Stimulated activated CD4-positive, alpha-beta T cell treated with anti-CD3 and anti-CD28 coated beads, Interleukin-1b, Interleukin-23, amount 100 ng/mL, for 24 hours (primary cell): ENCODE data around the gene FAM3D.
"Not testable (repeated sequence)": the region's sequence is repeated elsewhere in the genome, so short reads cannot be mapped to it uniquely, and the experiment has no call there.

Experiments
- DNase-seq, 4 experiments: peaks; one replicate each; pipeline ENCODE4 v3.0.0-alpha.2; 2020; ENCODE audit warnings: low read depth in 4 of 4, low spot score in 1 of 4

The FAM3D gene

DNA sequence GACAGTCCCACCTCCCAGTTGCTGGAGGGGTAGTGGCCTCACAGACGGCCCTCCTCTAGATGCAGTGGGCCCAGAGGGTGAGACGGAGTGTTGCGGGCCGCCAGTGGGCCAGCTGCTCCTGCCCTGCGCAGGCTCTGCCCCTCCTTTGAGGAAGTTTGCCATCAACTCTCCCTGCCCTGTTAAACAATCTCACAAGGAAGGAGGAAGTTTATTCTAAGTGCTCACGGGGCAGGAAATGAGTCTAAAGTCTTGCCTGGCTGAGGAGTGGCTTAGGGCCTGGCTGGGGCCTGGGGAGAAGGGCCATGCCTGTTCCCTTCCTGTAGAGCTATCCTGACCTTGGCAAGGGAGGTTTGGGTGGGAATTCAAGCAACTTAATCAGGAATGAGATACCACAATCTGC, at the start of gene FAM3D:
TSS of gene FAM3D (minus strand) at position 92 of the 400 bp plus-strand sequence. CDS start 11,211 bp downstream, outside the sequence.
- DNase-seq, result no peak

DNA sequence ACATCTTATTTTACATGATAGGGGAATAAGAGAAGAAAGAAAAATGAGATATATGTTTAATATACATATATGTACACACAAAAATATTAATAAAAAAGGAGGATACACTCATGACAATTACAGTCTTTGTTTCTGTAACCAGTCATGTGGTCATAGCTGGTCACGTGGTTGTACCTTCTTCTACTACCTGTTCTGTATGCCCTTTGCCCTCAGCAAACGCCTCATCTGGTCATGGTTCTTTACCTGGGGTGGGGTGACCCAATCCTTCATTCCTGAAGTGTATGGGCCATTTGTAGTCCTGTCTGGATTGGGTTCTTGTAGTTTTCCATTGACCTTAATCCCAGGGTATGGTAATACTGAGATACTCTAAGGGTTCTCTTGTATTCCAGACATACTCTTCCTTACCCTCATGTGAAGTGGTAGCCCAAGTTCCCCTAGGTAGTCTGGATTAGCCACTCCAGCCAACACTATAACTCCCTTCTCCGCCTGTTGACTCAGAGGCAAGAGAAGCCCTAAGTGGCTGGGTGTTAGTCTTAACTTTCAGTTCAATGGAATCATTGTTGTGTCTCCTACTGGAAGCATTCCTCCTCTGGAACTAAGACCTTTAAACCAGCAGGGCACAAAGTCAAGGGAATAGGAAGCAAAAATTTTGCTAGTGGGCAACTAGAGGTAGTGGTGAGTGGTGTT, 47.3 kb upstream of the FAM3D start:
- DNase-seq, result no peak

DNA sequence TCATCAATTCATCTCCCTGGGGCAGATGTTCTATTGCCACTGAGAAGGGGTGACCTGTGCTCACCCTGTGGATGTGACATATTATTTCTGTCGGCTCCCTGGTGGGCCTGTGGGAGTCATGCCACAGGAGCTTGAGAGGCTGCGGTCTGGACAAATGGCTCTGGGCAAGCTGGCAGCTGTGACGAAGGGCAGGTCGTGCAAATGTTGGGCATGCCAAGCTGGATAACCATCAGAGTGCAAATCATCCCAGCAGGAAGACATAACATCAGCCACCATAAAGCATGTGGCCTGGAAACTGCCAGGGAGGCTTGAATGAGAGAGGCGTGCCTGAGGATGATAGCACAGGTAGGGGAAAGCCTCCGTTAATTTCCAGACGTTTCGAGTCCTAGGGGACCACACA, 45.3 kb upstream of the FAM3D start:
- DNase-seq, result no peak

DNA sequence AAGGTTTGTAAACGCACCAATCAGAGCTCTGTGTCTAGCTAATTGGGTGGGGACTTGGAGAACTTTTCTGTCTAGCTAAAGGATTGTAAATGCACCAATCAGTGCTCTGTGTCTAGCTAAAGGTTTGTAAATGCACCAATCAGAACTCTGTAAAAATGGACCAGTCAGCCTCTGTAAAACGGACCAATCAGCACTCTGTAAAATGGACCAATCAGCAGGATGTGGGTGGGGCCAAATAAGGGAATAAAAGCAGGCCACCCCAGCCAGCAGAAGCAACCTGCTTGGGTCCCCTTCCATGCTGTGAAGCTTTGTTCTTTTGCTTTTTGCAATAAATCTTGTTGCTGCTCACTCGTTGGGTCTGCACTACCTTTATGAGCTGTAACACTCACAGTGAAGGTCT, 42.4 kb upstream of the FAM3D start:
- not testable (repeated sequence) for DNase-seq

DNA sequence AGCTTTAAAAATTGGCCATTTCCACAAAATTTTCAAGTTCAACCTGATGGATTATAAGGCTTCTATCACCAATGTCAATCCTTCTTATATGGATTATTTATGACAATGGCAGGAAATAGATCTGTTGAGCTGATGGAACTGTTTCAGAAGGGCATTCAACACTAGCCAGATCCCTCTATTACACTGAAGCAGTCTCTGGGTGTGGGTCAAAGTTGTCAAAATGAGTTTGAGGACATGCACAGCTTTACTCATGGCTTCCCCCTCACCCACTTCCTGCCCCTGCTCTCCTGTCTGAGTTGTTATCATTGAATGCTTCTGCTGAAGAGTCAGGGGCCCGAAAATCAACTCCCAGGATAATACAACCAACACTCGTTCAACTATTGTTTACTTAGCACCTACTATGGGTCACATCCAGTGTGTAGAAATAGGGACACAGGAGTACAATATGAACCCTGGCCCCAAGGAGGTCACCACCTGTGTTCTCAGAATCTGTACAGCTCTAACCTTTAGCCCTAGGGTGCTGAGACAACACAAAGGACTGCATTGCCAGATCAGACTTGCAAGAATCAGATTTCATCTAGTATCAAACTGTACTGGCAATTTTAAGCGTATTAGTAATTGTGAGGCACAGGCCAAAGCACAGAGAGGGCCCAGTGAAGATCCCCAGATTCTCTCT, 41.7 kb upstream of the FAM3D start:
- DNase-seq, result no peak

GRCh38 chr3:58707390-58707930, 40.9 kb upstream of the FAM3D start:
- no peak for DNase-seq

DNA sequence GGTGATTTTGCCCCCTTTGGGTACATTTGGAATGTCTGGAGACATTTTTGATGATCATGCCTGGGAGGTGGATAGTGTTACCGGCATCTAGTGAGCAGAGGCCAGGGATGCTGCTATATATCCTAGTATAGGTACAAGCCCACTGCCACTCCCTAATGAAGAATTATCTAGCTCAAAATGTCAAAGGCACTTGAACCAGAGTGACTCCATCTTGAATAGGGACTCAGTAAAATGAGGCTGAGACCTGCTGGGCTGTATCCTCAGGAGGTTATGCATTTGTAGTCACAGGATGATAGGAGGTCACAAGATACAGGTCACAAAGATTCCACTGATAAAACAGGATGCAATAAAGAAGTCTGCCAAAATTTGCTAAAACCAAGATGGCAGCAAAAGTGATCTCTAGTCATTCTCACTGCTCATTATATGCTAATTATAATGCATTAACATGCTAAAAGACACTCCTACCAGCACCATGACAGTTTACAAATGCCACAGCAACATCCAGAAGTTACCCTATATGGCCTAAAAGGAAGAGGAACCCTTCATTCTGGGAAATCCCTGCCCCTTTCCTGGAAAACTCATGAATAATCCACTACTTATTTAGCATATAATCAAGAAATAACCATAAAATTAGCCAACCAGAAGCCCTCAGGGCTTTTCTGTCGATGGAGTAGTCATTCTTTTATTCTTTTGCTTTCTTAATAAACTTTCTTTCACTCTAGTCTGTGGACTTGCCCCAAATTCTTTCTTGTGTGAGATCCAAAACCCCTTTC, 40.0 kb upstream of the FAM3D start:
- DNase-seq, result no peak

DNA sequence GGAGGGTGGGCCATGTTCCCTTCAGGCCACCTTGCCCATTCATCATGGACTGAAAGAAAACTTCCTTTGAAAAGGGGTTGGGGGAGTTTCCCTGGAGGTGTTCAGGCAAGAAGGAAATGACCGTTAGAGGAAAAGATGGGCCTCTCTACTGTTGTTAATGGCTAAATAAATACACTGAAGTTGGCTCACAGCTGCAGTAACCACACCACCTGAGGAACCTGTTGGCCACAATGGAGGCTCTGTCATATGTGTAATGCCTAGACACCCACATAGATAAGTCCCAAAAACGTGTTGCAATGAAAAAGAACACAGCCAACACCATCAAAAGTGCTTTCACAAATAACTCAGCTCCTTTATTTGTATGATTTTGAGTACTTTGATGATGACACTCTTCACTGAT, 38.2 kb upstream of the FAM3D start:
- no peak for DNase-seq

- DNase-seq, result not testable (repeated sequence)
Observed at GRCh38 chr3:58704304-58704703, 37.7 kb upstream of the FAM3D start.

GRCh38 chr3:58698246-58698645, 31.7 kb upstream of the FAM3D start:
- no peak for DNase-seq

GRCh38 chr3:58697561-58697960, 31.0 kb upstream of the FAM3D start:
- no peak for DNase-seq

DNA sequence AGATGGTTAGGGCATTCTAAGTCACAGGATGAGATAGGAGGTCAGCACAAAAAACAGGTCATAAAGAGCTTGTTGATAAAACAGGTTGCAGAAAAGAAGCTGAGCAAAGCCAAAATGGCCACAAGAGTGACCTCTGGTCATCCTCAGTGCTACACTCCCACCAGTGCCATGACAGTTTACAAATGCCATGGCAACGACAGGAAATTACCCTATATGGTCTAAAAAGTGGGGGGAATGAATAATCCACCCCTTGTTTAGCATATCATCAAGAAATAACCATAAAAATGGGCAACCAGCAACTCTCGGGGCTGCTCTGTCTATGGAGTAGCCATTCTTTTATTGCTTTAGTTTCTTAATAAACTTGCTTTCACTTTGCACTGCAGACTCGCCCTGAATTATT, 30.2 kb upstream of the FAM3D start:
- DNase-seq, result not testable (repeated sequence)

DNA sequence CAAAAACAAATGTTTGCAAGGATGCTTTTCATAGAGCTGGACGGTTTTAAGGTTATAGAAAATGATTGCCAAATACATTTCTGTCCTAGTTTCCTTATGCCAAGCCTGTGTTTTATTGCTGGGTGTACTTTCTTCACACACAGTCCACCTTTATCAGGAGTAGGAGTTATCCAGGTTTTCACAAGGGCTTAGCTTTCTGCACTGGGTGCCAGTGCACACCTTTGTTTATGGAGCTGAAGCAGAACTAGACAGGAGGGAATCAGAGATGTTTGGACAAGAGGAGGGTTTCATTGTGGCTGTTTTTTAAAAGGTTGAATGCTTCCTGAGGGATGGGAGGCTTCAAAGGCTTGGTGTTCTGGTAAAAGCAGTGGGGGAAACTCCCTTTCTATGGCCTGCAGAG, 29.5 kb upstream of the FAM3D start:
- DNase-seq, result no peak

GRCh38 chr3:58695284-58695683, 28.7 kb upstream of the FAM3D start:
- not testable (repeated sequence) for DNase-seq

DNA sequence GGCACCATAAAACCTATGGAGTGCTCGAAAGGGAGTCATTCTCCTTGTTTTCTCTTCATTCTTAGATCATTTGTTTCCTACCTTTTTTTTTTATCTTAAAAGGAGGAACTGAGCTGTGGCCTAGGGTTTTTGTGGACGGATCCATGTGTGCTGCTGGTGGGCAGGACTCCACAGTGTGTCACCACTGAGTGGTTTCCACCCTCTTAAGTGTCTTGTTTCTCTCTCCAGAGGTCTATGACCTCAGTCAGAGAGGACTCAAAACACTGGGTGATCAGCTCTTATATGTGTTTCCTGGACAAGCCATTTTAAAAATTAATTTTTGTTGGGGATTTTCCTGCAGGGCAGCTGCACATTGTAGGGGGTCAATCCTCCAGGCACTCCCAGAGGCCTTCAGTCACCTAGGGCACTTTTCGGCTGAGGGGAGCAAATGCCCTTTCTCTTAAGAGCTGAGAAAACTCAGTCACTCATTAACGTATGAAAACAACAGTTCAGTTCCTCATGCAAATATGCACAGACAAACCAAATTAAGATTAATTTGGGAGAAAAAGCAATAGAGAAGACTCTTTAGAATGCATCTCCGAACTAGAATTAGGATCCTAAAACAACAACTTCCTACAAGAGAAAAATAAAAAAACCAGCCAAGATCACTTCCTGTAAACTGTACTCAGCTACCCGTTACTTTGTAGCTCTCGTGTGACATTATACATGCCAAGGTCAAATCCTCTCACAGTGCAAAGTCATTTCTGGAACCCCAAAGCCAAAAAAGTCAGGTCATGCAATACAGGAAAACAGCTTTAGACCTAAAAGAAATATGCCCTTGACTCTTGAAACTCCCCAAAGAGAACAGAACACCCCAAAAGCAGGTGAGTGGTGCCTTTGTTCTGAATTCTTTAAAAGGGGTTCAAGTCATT, 27.6 kb upstream of the FAM3D start:
- no peak for DNase-seq

DNA sequence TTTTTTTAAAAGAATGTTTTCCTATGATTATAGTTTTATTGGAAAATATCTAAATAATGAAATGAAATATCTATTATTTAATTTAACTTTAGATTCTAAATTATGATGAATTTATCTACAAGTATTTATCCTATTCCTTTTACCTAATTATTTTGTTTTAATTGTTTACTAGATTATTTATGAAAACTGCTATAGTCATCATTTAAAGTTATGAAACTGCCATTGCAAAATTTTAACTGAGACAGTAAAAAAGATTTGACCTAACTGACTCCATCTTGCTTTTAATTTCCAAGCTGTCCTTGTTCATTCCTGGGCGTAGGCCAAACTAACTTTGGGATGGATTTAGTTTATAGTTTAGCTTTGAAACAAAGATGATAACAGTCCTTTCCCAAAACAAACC, 25.9 kb upstream of the FAM3D start:
- DNase-seq, result no peak

DNA sequence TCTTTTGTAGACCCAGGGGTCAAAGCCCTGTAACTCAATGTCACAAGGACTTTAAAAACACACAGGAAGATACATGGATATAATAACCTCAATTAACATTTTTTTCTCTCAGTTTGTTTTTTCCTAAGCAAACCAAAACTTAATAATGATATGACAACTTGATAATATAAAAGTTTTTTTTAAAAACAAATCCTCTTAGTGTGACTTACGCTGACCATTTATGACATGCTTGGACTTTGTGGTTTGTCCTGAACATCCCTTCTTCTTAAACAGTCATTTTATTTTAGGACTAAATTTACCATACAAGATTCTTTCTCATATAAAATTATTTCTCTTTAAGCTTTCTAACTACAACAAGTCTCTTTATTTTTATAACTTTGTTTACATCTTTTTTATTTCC, 25.4 kb upstream of the FAM3D start:
- DNase-seq, result no peak

- DNase-seq, result no peak
Observed at GRCh38 chr3:58690490-58690889, 23.9 kb upstream of the FAM3D start.

DNA sequence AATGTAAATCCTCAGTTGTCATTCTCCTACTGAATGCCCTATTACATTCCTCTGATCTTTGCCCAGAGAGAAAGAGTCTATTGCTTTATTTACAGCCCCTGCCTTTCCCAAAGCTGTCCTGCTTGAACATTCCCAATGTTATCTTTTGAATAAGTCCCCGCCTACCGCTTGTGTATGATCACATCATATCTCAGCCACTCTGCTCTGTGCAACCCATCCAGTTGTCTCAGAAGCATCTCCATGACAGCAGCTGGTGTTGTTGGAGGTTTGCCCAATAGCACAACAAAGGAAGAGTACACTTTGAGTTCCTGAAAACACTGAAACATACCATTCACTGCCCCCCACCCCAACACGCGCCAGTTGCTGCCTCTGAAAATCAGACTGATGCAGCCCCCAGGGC, 22.0 kb upstream of the FAM3D start:
- no peak for DNase-seq

GRCh38 chr3:58686847-58687246, 20.3 kb upstream of the FAM3D start:
- DNase-seq, result no peak

DNA sequence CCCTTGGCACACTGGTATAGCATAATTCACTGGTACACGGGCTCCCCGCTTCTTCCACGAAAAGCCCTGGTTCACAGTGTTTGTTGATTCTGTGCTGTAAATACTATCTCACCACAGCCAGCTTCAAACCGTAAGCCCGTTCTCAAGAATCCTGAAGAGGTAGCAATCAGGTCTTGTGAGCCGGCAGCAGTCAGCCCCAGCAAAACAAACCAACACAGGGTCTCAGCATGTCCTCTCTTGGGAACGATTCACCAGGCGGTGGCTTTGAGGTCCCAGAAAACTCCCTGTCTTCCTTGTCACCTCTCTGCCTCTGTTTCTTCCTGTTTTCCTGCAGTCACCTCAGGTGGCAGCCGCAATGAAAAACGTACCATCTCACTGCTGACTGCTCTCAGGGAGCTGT, 19.1 kb upstream of the FAM3D start:
- DNase-seq, result no peak
